Lower leg skin (tissue), 3 donors: ENCODE data around the gene HHIPL1.

Source experiments
- CTCF ChIP-seq, 3 donors: fragments of 450-650 bp; IDR thresholded peaks; one replicate each; pipeline ENCODE4 v1.5.1; 2016; ENCODE audit warnings: antibody characterized with exemption in 3 of 3, mild to moderate bottlenecking in 3 of 3, moderate library complexity in 2 of 3
- POLR2A ChIP-seq, 2 donors: fragments of 450-650 bp; IDR thresholded peaks; one replicate each; pipeline ENCODE4 v1.6.1; 2016 to 2017; ENCODE audit warnings: antibody characterized with exemption in 2 of 2, mild to moderate bottlenecking in 1 of 2, moderate library complexity in 1 of 2

DNA sequence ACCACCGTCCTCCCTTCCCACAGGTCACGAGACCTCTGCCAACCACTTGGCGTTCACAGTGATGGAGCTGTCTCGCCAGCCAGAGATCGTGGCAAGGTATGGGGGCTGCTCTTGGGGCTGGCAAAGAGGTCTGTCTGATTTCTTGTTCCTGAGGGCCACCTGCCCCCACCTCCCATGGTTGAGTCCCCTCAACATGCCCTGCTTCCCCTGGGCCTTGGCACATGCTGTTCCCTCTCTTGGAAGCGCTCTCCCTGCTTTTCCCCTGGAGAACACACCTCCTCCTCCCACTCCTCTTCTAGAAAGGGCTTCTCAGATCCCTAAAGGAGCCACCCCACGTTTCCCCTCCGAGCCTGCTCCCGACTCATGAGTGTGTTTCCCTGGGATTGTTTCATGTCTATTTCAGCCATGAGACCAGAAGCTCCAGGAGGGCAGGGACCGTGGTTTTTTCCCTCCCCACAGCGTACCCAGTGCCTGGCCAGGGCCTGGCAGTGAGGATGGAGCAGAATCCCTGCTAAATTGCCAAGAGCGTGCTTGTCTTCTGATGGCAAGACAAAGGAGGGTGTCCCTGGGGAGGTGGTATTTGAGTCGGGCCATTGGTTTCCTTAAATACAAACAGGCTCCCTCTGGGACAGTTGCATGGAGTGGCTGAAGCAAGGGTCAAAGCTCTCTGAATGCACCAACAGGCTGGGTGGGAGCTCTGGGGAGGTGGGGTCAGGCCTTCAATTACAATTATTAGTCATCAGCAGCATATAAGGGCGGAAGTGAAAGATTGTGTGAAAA is 73.3 kb downstream of the HHIPL1 start:
- TF ChIP-seq CTCF (IDR thresholded peaks at IDR 0.05) (no peak), POLR2A (IDR thresholded peaks at IDR 0.05) (no peak)
